Measurements from ENCODE around the gene KLK5. TPM values are rescaled to one million over a fixed set of nuclear protein-coding genes. Genes with fewer than 3 reads are reported as not detected.

Gene KLK5
- total RNA-seq, 2 experiments from 2014 or later: not detected

GRCh38 chr19:50933640-50934039 is 19.2 kb downstream of the KLK5 start:
- no peaks in the 10 kb centered on the region for H3K36me3 Mint-ChIP-seq (ENCODE audit: low read depth)
- H3K9me3 Mint-ChIP-seq (ENCODE audit: low read depth): no peaks in the 10 kb centered on the region
- H3K4me3 Mint-ChIP-seq: no peak overlapping the region
- H3K4me1 Mint-ChIP-seq: no peaks in the 10 kb centered on the region
- ATAC-seq: no peak
- H3K27me3 Mint-ChIP-seq: peaks cover 30% of the 10 kb centered on the region
- ChIA-PET CTCF (interaction anchor here (2.0 kb wide), 1 partner anchor 12 kb away, joined by 10 read pairs; no protein-coding TSS in a partner anchor), POLR2A (no interaction called here)
- intact Hi-C loops (cut with DNase I, micrococcal nuclease): loop anchor here in 1 of 2 experiments (5.0 kb wide), 1 partner anchor 84 kb away; the partner anchor contains the start of gene KLK10
- H3K27ac Mint-ChIP-seq: no peak overlapping the region
- no peak for DNase-seq

- DNase-seq: no peak
- Mint-ChIP-seq H3K27ac (no peak overlapping the region), H3K4me3 (no peak overlapping the region), H3K36me3 (ENCODE audit: low read depth) (no peaks in the 10 kb centered on the region), H3K27me3 (peaks cover 33% of the 10 kb centered on the region), H3K4me1 (no peaks in the 10 kb centered on the region), H3K9me3 (ENCODE audit: low read depth) (no peaks in the 10 kb centered on the region)
- intact Hi-C loops (cut with DNase I, micrococcal nuclease): loop anchor here in 1 of 2 experiments (5.0 kb wide), 1 partner anchor 85 kb away; the partner anchor contains the start of gene KLK10
- ChIA-PET CTCF (no interaction called here), POLR2A (no interaction called here)
- ATAC-seq: no peak
Measured at GRCh38 chr19:50932690-50933083, 20.2 kb downstream of the KLK5 start.

GRCh38 chr19:50932018-50932689 is 20.7 kb downstream of the KLK5 start:
- intact Hi-C loops (cut with DNase I, micrococcal nuclease): loop anchor here in 1 of 2 experiments (5.0 kb wide), 1 partner anchor 85 kb away; the partner anchor contains the start of gene KLK10
- POLR2A ChIA-PET: no interaction called here
- Mint-ChIP-seq H3K36me3 (ENCODE audit: low read depth) (no peaks in the 10 kb centered on the region), H3K9me3 (ENCODE audit: low read depth) (no peaks in the 10 kb centered on the region), H3K27ac (no peak overlapping the region), H3K4me1 (no peaks in the 10 kb centered on the region), H3K27me3 (peaks cover 29% of the 10 kb centered on the region), H3K4me3 (no peak overlapping the region)
- DNase-seq (no peak), ATAC-seq (no peak)
- CTCF ChIA-PET: no interaction called here

GRCh38 chr19:50931023-50931422 is 21.8 kb downstream of the KLK5 start:
- no peak for ATAC-seq
- ChIA-PET POLR2A (no interaction called here), CTCF (interaction anchor here (0.7 kb wide), 1 partner anchor 10 kb away, joined by 3 read pairs; no protein-coding TSS in a partner anchor)
- no peaks in the 10 kb centered on the region for H3K9me3 Mint-ChIP-seq (ENCODE audit: low read depth)
- H3K27ac Mint-ChIP-seq: no peak overlapping the region
- no peak for DNase-seq
- H3K27me3 Mint-ChIP-seq: peaks cover 28% of the 10 kb centered on the region
- H3K4me1 Mint-ChIP-seq: no peaks in the 10 kb centered on the region
- intact Hi-C loops (cut with DNase I, micrococcal nuclease): loop anchor here (2.0 to 5.0 kb wide), 3 partner anchors 86 to 238 kb away; partner anchors contain the start of gene KLK10 (in 1 of the 2)
- no peak overlapping the region for H3K4me3 Mint-ChIP-seq
- no peaks in the 10 kb centered on the region for H3K36me3 Mint-ChIP-seq (ENCODE audit: low read depth)

- no peak overlapping the region for H3K4me3 Mint-ChIP-seq
- peaks cover 31% of the 10 kb centered on the region for H3K27me3 Mint-ChIP-seq
- ChIA-PET CTCF (no interaction called here), POLR2A (no interaction called here)
- DNase-seq: no peak
- intact Hi-C loops (cut with DNase I, micrococcal nuclease): loop anchor here in 1 of 2 experiments (1.0 kb wide), 1 partner anchor 168 kb away; no protein-coding TSS in a partner anchor
- H3K9me3 Mint-ChIP-seq (ENCODE audit: low read depth): no peaks in the 10 kb centered on the region
- no peak for ATAC-seq
- no peaks in the 10 kb centered on the region for H3K4me1 Mint-ChIP-seq
- H3K36me3 Mint-ChIP-seq (ENCODE audit: low read depth): no peaks in the 10 kb centered on the region
- H3K27ac Mint-ChIP-seq: no peak overlapping the region
Measured at GRCh38 chr19:50928831-50929230, 24.0 kb downstream of the KLK5 start.

GRCh38 chr19:50926144-50926543 is 26.7 kb downstream of the KLK5 start:
- DNase-seq (no peak), ATAC-seq (no peak)
- no peak overlapping the region for H3K4me3 Mint-ChIP-seq
- H3K27me3 Mint-ChIP-seq: peaks cover 26% of the 10 kb centered on the region
- H3K27ac Mint-ChIP-seq: no peak overlapping the region
- no peaks in the 10 kb centered on the region for H3K36me3 Mint-ChIP-seq (ENCODE audit: low read depth)
- ChIA-PET POLR2A (no interaction called here), CTCF (interaction anchor here (1.1 to 1.3 kb wide), 2 partner anchors 20 to 170 kb away, joined by 3 to 5 read pairs; no protein-coding TSS in a partner anchor)
- H3K9me3 Mint-ChIP-seq (ENCODE audit: low read depth): no peaks in the 10 kb centered on the region
- peaks cover 7% of the 10 kb centered on the region for H3K4me1 Mint-ChIP-seq
- intact Hi-C loops (cut with DNase I, micrococcal nuclease): no loop called here

- Mint-ChIP-seq H3K36me3 (ENCODE audit: low read depth) (no peaks in the 10 kb centered on the region), H3K4me1 (peaks cover 7% of the 10 kb centered on the region), H3K9me3 (ENCODE audit: low read depth) (no peaks in the 10 kb centered on the region), H3K4me3 (no peak overlapping the region), H3K27me3 (peaks cover 24% of the 10 kb centered on the region), H3K27ac (no peak overlapping the region)
- DNase-seq (no peak), ATAC-seq (no peak)
- ChIA-PET POLR2A (no interaction called here), CTCF (interaction anchor here (0.6 to 1.3 kb wide), 2 partner anchors 170 to 202 kb away, joined by 3 to 5 read pairs; no protein-coding TSS in a partner anchor)
- intact Hi-C loops (cut with DNase I, micrococcal nuclease): no loop called here
Measured at GRCh38 chr19:50925734-50926133, 27.1 kb downstream of the KLK5 start.

GRCh38 chr19:50924586-50924985 is 28.3 kb downstream of the KLK5 start:
- Mint-ChIP-seq H3K27ac (no peak overlapping the region), H3K27me3 (peaks cover 27% of the 10 kb centered on the region), H3K4me1 (peaks cover 7% of the 10 kb centered on the region), H3K4me3 (no peak overlapping the region), H3K9me3 (ENCODE audit: low read depth) (no peaks in the 10 kb centered on the region), H3K36me3 (ENCODE audit: low read depth) (no peaks in the 10 kb centered on the region)
- no peak for DNase-seq
- no peak for ATAC-seq
- POLR2A ChIA-PET: no interaction called here
- CTCF ChIA-PET: interaction anchor here (0.6 to 0.9 kb wide), 2 partner anchors 146 to 189 kb away, joined by 3 to 4 read pairs; no protein-coding TSS in a partner anchor
- intact Hi-C loops (cut with DNase I, micrococcal nuclease): loop anchor here (5.0 kb wide), 3 partner anchors 87 to 142 kb away; partner anchors contain the start of gene ACP4 (in 1 of the 2)

GRCh38 chr19:50922317-50922853 is 30.5 kb downstream of the KLK5 start:
- DNase-seq (peak; percentile 90), ATAC-seq (peak; percentile 100)
- peaks cover 34% of the 10 kb centered on the region for H3K27me3 Mint-ChIP-seq
- ChIA-PET CTCF (interaction anchor here (0.6 to 2.3 kb wide), 33 partner anchors 12 to 561 kb away, joined by 3 to 14 read pairs (median 4); no protein-coding TSS in a partner anchor), POLR2A (interaction anchor here (0.8 to 1.4 kb wide), 3 partner anchors 10 to 130 kb away, joined by 4 read pairs; no protein-coding TSS in a partner anchor)
- no peaks in the 10 kb centered on the region for H3K9me3 Mint-ChIP-seq (ENCODE audit: low read depth)
- no peak overlapping the region for H3K27ac Mint-ChIP-seq
- H3K4me1 Mint-ChIP-seq: peaks cover 7% of the 10 kb centered on the region
- intact Hi-C loops (cut with DNase I, micrococcal nuclease): loop anchor here (1.0 to 5.0 kb wide), 8 partner anchors 16 to 386 kb away; partner anchors contain the start of gene ACP4 (in 1 of the 2)
- H3K4me3 Mint-ChIP-seq: no peak overlapping the region
- no peaks in the 10 kb centered on the region for H3K36me3 Mint-ChIP-seq (ENCODE audit: low read depth)

- CTCF ChIA-PET: interaction anchor here (0.5 to 2.3 kb wide), 36 partner anchors 9 to 560 kb away, joined by 3 to 14 read pairs (median 3); no protein-coding TSS in a partner anchor
- DNase-seq (no peak), ATAC-seq (peak; percentile 62)
- Mint-ChIP-seq H3K27me3 (peaks cover 37% of the 10 kb centered on the region), H3K27ac (no peak overlapping the region), H3K4me1 (peaks cover 7% of the 10 kb centered on the region), H3K36me3 (ENCODE audit: low read depth) (no peaks in the 10 kb centered on the region), H3K9me3 (ENCODE audit: low read depth) (no peaks in the 10 kb centered on the region), H3K4me3 (no peak overlapping the region)
- intact Hi-C loops (cut with DNase I, micrococcal nuclease): loop anchor here (1.0 to 5.0 kb wide), 8 partner anchors 15 to 385 kb away; partner anchors contain the start of gene ACP4 (in 1 of the 2)
- POLR2A ChIA-PET: interaction anchor here (0.8 to 1.4 kb wide), 3 partner anchors 9 to 129 kb away, joined by 4 read pairs; no protein-coding TSS in a partner anchor
Measured at GRCh38 chr19:50921426-50922316, 31.2 kb downstream of the KLK5 start.

GRCh38 chr19:50916069-50916468 is 36.8 kb downstream of the KLK5 start:
- intact Hi-C loops (cut with DNase I, micrococcal nuclease): no loop called here
- no peak for ATAC-seq
- Mint-ChIP-seq H3K36me3 (ENCODE audit: low read depth) (no peaks in the 10 kb centered on the region), H3K27ac (no peak overlapping the region), H3K4me1 (no peaks in the 10 kb centered on the region), H3K9me3 (ENCODE audit: low read depth) (no peaks in the 10 kb centered on the region), H3K27me3 (peaks cover 27% of the 10 kb centered on the region), H3K4me3 (no peak overlapping the region)
- no peak for DNase-seq
- POLR2A ChIA-PET: no interaction called here
- CTCF ChIA-PET: no interaction called here
